ENCODE data around the gene SHISA5.

Gene SHISA5

GRCh38 chr3:48536116-48536515 lies 32.1 kb upstream of the SHISA5 start:
- no peak overlapping the region for H3K18ac ChIP-seq (ENCODE audit: low read length)
- H3K4me2 ChIP-seq (ENCODE audit: insufficient read depth, low read length, poor library complexity, severe bottlenecking), result no peak overlapping the region
- H4K91ac ChIP-seq (ENCODE audit: low read depth, low read length, poor library complexity), result no peak overlapping the region
- H3K27ac ChIP-seq (replicated peaks; ENCODE audit: low read length), result no peak overlapping the region
- H2BK12ac ChIP-seq (ENCODE audit: low read length), result no peak overlapping the region
- no peaks in the 10 kb centered on the region for H3K4me1 ChIP-seq (ENCODE audit: control insufficient read depth in 2 of 2, insufficient read depth in 1 of 2, low read depth in 1 of 2, low read length in 2 of 2)
- no peaks in the 10 kb centered on the region for H3K27me3 ChIP-seq (ENCODE audit: control insufficient read depth in 3 of 3, insufficient read depth in 3 of 3, low read depth in 1 of 3, low read length in 3 of 3)
- H3K14ac ChIP-seq (ENCODE audit: low read length), result no peak overlapping the region
- peaks cover 34 to 75% of the 10 kb centered on the region in 2 donors for H3K36me3 ChIP-seq (replicated peaks in 1 of 2; ENCODE audit: control insufficient read depth in 2 of 2, insufficient read depth in 2 of 2, low read length in 2 of 2)
- peak overlapping the region; percentile 10 for H3K9ac ChIP-seq (ENCODE audit: low read depth, low read length, poor library complexity)
- H3K23ac ChIP-seq (ENCODE audit: low read depth, low read length, poor library complexity), result no peak overlapping the region
- WGBS, 2 donors (ENCODE audit: extremely low coverage in 2 of 2, insufficient read length in 2 of 2, insufficient replicate concordance in 1 of 2), result no CpG with 5 or more reads among the region's 19 CpGs
- no peak overlapping the region for H3K4me3 ChIP-seq (ENCODE audit: low read length in 2 of 2)
- H3K4ac ChIP-seq (ENCODE audit: low read length), result no peak overlapping the region
- no peak overlapping the region for H2AFZ ChIP-seq (ENCODE audit: low read length)
- H3K79me1 ChIP-seq (ENCODE audit: low read depth, low read length), result peaks cover 1% of the 10 kb centered on the region
- H4K8ac ChIP-seq (ENCODE audit: low read depth, low read length), result no peak overlapping the region
- H2AK5ac ChIP-seq (ENCODE audit: low read depth, low read length), result no peak overlapping the region
- no peak overlapping the region for H2BK15ac ChIP-seq (ENCODE audit: low read length)
- H3K9me3 ChIP-seq (replicated peaks in 1 of 2; ENCODE audit: control insufficient read depth in 2 of 2, insufficient read depth in 1 of 2, low read depth in 1 of 2, low read length in 2 of 2), result peaks cover 0 to 2% of the 10 kb centered on the region in 2 donors
- peak overlapping the region; percentile 19 for H2BK5ac ChIP-seq (ENCODE audit: low read length)
- DNase-seq (ENCODE audit: low spot score), result no peak
- H2BK120ac ChIP-seq (ENCODE audit: low read depth, low read length), result no peak overlapping the region

DNA sequence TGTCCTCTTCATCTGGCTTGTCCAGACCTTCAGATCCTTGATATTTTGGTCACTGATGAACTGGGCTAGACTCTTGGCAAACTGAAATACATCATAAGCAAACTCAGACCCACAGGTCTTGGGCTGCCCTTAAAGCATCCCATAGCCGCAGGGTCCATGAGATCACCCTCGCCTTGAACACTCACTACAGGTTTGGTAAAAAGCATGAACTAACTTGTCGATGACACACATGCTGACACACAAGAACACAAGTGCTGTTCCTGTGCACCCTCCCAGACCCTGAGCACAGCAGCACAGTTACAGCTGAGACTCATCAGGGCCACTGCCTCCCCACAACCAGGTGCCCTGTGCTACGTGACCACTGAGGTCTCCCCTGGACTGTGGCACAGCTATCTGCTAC lies 31.6 kb upstream of the SHISA5 start:
- peaks cover 0 to 2% of the 10 kb centered on the region in 2 donors for H3K9me3 ChIP-seq (replicated peaks in 1 of 2; ENCODE audit: control insufficient read depth in 2 of 2, insufficient read depth in 1 of 2, low read depth in 1 of 2, low read length in 2 of 2)
- H2BK5ac ChIP-seq (ENCODE audit: low read length), result no peak overlapping the region
- no CpG with 5 or more reads among the region's 4 CpGs for WGBS, 2 donors (ENCODE audit: extremely low coverage in 2 of 2, insufficient read length in 2 of 2, insufficient replicate concordance in 1 of 2)
- H3K36me3 ChIP-seq (replicated peaks in 1 of 2; ENCODE audit: control insufficient read depth in 2 of 2, insufficient read depth in 2 of 2, low read length in 2 of 2), result peaks cover 34 to 78% of the 10 kb centered on the region in 2 donors
- H3K18ac ChIP-seq (ENCODE audit: low read length), result no peak overlapping the region
- peaks cover 1% of the 10 kb centered on the region for H3K79me1 ChIP-seq (ENCODE audit: low read depth, low read length)
- no peak overlapping the region for H3K4ac ChIP-seq (ENCODE audit: low read length)
- H2BK120ac ChIP-seq (ENCODE audit: low read depth, low read length), result no peak overlapping the region
- no peak overlapping the region for H2BK15ac ChIP-seq (ENCODE audit: low read length)
- no peak overlapping the region for H4K8ac ChIP-seq (ENCODE audit: low read depth, low read length)
- H3K4me2 ChIP-seq (ENCODE audit: insufficient read depth, low read length, poor library complexity, severe bottlenecking), result no peak overlapping the region
- H2AFZ ChIP-seq (ENCODE audit: low read length), result no peak overlapping the region
- no peak for DNase-seq (ENCODE audit: low spot score)
- H2BK12ac ChIP-seq (ENCODE audit: low read length), result no peak overlapping the region
- H3K27ac ChIP-seq (replicated peaks; ENCODE audit: low read length), result no peak overlapping the region
- no peak overlapping the region for H2AK5ac ChIP-seq (ENCODE audit: low read depth, low read length)
- H3K27me3 ChIP-seq (ENCODE audit: control insufficient read depth in 3 of 3, insufficient read depth in 3 of 3, low read depth in 1 of 3, low read length in 3 of 3), result no peaks in the 10 kb centered on the region
- H4K91ac ChIP-seq (ENCODE audit: low read depth, low read length, poor library complexity), result no peak overlapping the region
- H3K23ac ChIP-seq (ENCODE audit: low read depth, low read length, poor library complexity), result no peak overlapping the region
- H3K9ac ChIP-seq (ENCODE audit: low read depth, low read length, poor library complexity), result no peak overlapping the region
- H3K14ac ChIP-seq (ENCODE audit: low read length), result no peak overlapping the region
- H3K4me3 ChIP-seq (ENCODE audit: low read length in 2 of 2), result no peak overlapping the region
- H3K4me1 ChIP-seq (ENCODE audit: control insufficient read depth in 2 of 2, insufficient read depth in 1 of 2, low read depth in 1 of 2, low read length in 2 of 2), result no peaks in the 10 kb centered on the region

GRCh38 chr3:48532977-48533337 lies 29.0 kb upstream of the SHISA5 start:
- Histone ChIP-seq H3K14ac (ENCODE audit: low read length) (no peak overlapping the region), H3K23ac (ENCODE audit: low read depth, low read length, poor library complexity) (no peak overlapping the region), H3K27ac (replicated peaks; ENCODE audit: low read length) (no peak overlapping the region), H3K9ac (ENCODE audit: low read depth, low read length, poor library complexity) (no peak overlapping the region), H3K9me3 (replicated peaks in 1 of 2; ENCODE audit: control insufficient read depth in 2 of 2, insufficient read depth in 1 of 2, low read depth in 1 of 2, low read length in 2 of 2) (peaks cover 0 to 2% of the 10 kb centered on the region in 2 donors), H2AK5ac (ENCODE audit: low read depth, low read length) (no peak overlapping the region), H3K4ac (ENCODE audit: low read length) (no peak overlapping the region), H3K36me3 (replicated peaks in 1 of 2; ENCODE audit: control insufficient read depth in 2 of 2, insufficient read depth in 2 of 2, low read length in 2 of 2) (peaks cover 26 to 72% of the 10 kb centered on the region in 2 donors), H3K4me3 (ENCODE audit: low read length in 2 of 2) (no peak overlapping the region), H2BK5ac (ENCODE audit: low read length) (no peak overlapping the region), H3K79me1 (ENCODE audit: low read depth, low read length) (peaks cover 1% of the 10 kb centered on the region), H3K27me3 (ENCODE audit: control insufficient read depth in 3 of 3, insufficient read depth in 3 of 3, low read depth in 1 of 3, low read length in 3 of 3) (no peaks in the 10 kb centered on the region), H4K8ac (ENCODE audit: low read depth, low read length) (no peak overlapping the region), H3K4me1 (ENCODE audit: control insufficient read depth in 2 of 2, insufficient read depth in 1 of 2, low read depth in 1 of 2, low read length in 2 of 2) (no peaks in the 10 kb centered on the region), H3K18ac (ENCODE audit: low read length) (no peak overlapping the region), H4K91ac (ENCODE audit: low read depth, low read length, poor library complexity) (no peak overlapping the region), H2BK15ac (ENCODE audit: low read length) (no peak overlapping the region), H2BK120ac (ENCODE audit: low read depth, low read length) (no peak overlapping the region), H2AFZ (ENCODE audit: low read length) (no peak overlapping the region), H3K4me2 (ENCODE audit: insufficient read depth, low read length, poor library complexity, severe bottlenecking) (no peak overlapping the region), H2BK12ac (ENCODE audit: low read length) (no peak overlapping the region)
- no peak for DNase-seq (ENCODE audit: low spot score)
- no CpG with 5 or more reads among the region's 2 CpGs for WGBS, 2 donors (ENCODE audit: extremely low coverage in 2 of 2, insufficient read length in 2 of 2, insufficient replicate concordance in 1 of 2)

DNA sequence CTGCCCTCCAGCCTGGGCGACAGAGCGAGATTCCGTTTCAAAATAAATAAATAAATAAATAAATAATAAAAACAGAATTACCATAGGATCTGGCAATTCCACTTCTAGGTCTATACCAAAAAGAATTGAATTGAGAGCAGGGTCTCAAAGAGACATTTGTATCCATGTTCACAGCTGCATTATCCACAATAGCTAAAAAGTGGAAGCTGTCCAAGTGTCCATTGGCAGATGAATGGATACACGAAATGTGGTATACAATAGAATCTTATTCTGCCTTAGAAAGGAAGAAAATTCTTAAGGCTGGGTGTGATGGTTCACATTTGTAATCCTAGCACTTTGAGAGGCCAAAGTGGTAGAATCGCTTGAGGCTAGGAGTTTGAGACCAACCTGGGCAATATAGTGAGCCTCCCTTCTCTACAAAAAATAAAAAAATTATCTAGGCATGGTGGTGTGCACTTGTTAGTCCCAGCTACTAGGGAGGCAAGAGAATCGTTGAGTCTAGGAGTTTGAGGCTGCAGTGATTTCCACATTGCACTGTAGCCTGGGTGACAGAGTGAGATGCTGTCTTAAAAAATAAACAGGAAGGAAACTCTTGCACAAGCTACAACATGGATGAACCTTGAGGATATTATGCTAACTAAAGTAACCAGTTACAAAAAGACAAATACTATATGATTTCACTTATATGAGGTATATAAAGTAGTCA lies 28.4 kb upstream of the SHISA5 start:
- Histone ChIP-seq H3K4me3 (ENCODE audit: low read length in 2 of 2) (no peak overlapping the region), H3K18ac (ENCODE audit: low read length) (no peak overlapping the region)

More for the DNA sequence above, 28.4 kb upstream of the SHISA5 start:
- no peak overlapping the region for H2AK5ac ChIP-seq (ENCODE audit: low read depth, low read length)
- H2AFZ ChIP-seq (ENCODE audit: low read length), result no peak overlapping the region
- H3K4me1 ChIP-seq (ENCODE audit: control insufficient read depth in 2 of 2, insufficient read depth in 1 of 2, low read depth in 1 of 2, low read length in 2 of 2), result no peaks in the 10 kb centered on the region
- no peak overlapping the region for H2BK120ac ChIP-seq (ENCODE audit: low read depth, low read length)
- H3K23ac ChIP-seq (ENCODE audit: low read depth, low read length, poor library complexity), result no peak overlapping the region
- peaks cover 1% of the 10 kb centered on the region for H3K79me1 ChIP-seq (ENCODE audit: low read depth, low read length)
- no peak overlapping the region for H3K9ac ChIP-seq (ENCODE audit: low read depth, low read length, poor library complexity)
- H4K8ac ChIP-seq (ENCODE audit: low read depth, low read length), result no peak overlapping the region
- H3K27ac ChIP-seq (replicated peaks; ENCODE audit: low read length), result no peak overlapping the region
- no peak for DNase-seq (ENCODE audit: low spot score)
- no peak overlapping the region for H3K14ac ChIP-seq (ENCODE audit: low read length)
- no peak overlapping the region for H2BK5ac ChIP-seq (ENCODE audit: low read length)
- H2BK15ac ChIP-seq (ENCODE audit: low read length), result no peak overlapping the region
- no CpG with 5 or more reads among the region's 6 CpGs for WGBS, 2 donors (ENCODE audit: extremely low coverage in 2 of 2, insufficient read length in 2 of 2, insufficient replicate concordance in 1 of 2)
- H3K4ac ChIP-seq (ENCODE audit: low read length), result no peak overlapping the region
- H3K9me3 ChIP-seq (replicated peaks in 1 of 2; ENCODE audit: control insufficient read depth in 2 of 2, insufficient read depth in 1 of 2, low read depth in 1 of 2, low read length in 2 of 2), result peaks cover 0 to 2% of the 10 kb centered on the region in 2 donors
- H2BK12ac ChIP-seq (ENCODE audit: low read length), result no peak overlapping the region
- no peak overlapping the region for H3K4me2 ChIP-seq (ENCODE audit: insufficient read depth, low read length, poor library complexity, severe bottlenecking)
- H4K91ac ChIP-seq (ENCODE audit: low read depth, low read length, poor library complexity), result no peak overlapping the region
- no peaks in the 10 kb centered on the region for H3K27me3 ChIP-seq (ENCODE audit: control insufficient read depth in 3 of 3, insufficient read depth in 3 of 3, low read depth in 1 of 3, low read length in 3 of 3)
- peaks cover 27 to 67% of the 10 kb centered on the region in 2 donors for H3K36me3 ChIP-seq (replicated peaks in 1 of 2; ENCODE audit: control insufficient read depth in 2 of 2, insufficient read depth in 2 of 2, low read length in 2 of 2)
